Stimulated activated CD4-positive, alpha-beta T cell treated with anti-CD3 and anti-CD28 coated beads, Interleukin-4, amount 100 ng/mL, for 1 hour (primary cell): ENCODE measurements around the gene CCDC120.

ENCODE experiments used
- DNase-seq: peaks from one replicate; pipeline ENCODE4 v3.0.0-alpha.2; 2020

Gene CCDC120

GRCh38 chrX:49058794-49059193, at the start of gene CCDC120:
Gene CCDC120, plus strand, starts transcription at chrX:49058999. Its CDS starts 3,043 bp downstream, at chrX:49062042.
- no peak for DNase-seq

GRCh38 chrX:49019050-49019449, 39.7 kb upstream of the CCDC120 start:
- no peak for DNase-seq

GRCh38 chrX:49019599-49020249, 39.1 kb upstream of the CCDC120 start:
- DNase-seq = no peak

GRCh38 chrX:49029876-49030275, 28.9 kb upstream of the CCDC120 start:
- DNase-seq = no peak

GRCh38 chrX:49030283-49030682, 28.5 kb upstream of the CCDC120 start:
- no peak for DNase-seq

- DNase-seq = no peak
Measured at GRCh38 chrX:49037883-49038475, 20.8 kb upstream of the CCDC120 start.

GRCh38 chrX:49039598-49040375, 19.0 kb upstream of the CCDC120 start:
- peak; percentile 43 for DNase-seq

- DNase-seq = no peak
Measured at GRCh38 chrX:49040376-49040955, 18.3 kb upstream of the CCDC120 start.

GRCh38 chrX:49041744-49042580, 16.8 kb upstream of the CCDC120 start:
- no peak for DNase-seq

GRCh38 chrX:49042581-49043219, 16.1 kb upstream of the CCDC120 start:
- DNase-seq = no peak

- peak; percentile 91 for DNase-seq
Measured at GRCh38 chrX:49043220-49043986, 15.4 kb upstream of the CCDC120 start, which contains the start of gene TFE3. Gene TFE3, minus strand, starts transcription at chrX:49043357. Its CDS starts 131 bp downstream, at chrX:49043226.

- DNase-seq = no peak
Measured at GRCh38 chrX:49043987-49044281, 14.9 kb upstream of the CCDC120 start.

- DNase-seq = peak; percentile 65
Measured at GRCh38 chrX:49053223-49054072, 5.4 kb upstream of the CCDC120 start.

- DNase-seq = no peak
Measured at GRCh38 chrX:49054073-49054762, 4.6 kb upstream of the CCDC120 start.

GRCh38 chrX:49059201-49059600, 402 bp downstream of the CCDC120 start:
- no peak for DNase-seq

- DNase-seq = no peak
Measured at GRCh38 chrX:49059681-49060085, 884 bp downstream of the CCDC120 start.

GRCh38 chrX:49060914-49061313, 2.1 kb downstream of the CCDC120 start:
- no peak for DNase-seq

- DNase-seq = no peak
Measured at GRCh38 chrX:49061490-49061889, 2.7 kb downstream of the CCDC120 start.

GRCh38 chrX:49061916-49062315, 3.1 kb downstream of the CCDC120 start:
- no peak for DNase-seq

- no peak for DNase-seq
Measured at GRCh38 chrX:49063715-49064114, 4.9 kb downstream of the CCDC120 start.
